AG09319 (cell line): ENCODE data around the gene KNOP1.

Source experiments
- DNase-seq: peaks from one replicate; pipeline ENCODE4 v3.0.0-alpha.2; 2010; ENCODE audit warnings: low read depth; ENCODE audit errors: extremely low read depth
- TF ChIP-seq, protein P1 (sequence below): IDR thresholded peaks from 2 replicates; pipeline ENCODE4 v1.5.1; 2011; ENCODE audit warnings: low read depth, mild to moderate bottlenecking, inconsistent platforms, low read length, moderate library complexity

KNOP1 gene

DNA sequence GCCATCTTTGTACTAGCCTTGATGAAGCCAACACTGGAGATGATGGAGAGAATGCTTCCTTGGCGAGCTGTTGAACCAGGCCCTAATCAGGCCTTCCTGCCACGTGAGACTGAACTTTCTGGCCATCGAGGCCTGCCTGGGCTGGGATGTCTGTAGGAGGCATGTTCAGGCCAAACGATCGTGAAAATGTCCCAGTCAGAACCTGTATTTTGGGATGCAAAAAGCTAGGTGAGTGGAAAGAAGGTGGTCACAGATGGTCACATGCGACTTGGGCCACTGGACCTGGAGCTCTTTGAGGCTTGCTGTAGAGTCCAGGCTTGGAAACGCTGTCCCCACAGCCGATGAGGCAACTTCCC is 12.9 kb downstream of the KNOP1 start:
- no peak for DNase-seq
- TF ChIP-seq, protein P1, sequence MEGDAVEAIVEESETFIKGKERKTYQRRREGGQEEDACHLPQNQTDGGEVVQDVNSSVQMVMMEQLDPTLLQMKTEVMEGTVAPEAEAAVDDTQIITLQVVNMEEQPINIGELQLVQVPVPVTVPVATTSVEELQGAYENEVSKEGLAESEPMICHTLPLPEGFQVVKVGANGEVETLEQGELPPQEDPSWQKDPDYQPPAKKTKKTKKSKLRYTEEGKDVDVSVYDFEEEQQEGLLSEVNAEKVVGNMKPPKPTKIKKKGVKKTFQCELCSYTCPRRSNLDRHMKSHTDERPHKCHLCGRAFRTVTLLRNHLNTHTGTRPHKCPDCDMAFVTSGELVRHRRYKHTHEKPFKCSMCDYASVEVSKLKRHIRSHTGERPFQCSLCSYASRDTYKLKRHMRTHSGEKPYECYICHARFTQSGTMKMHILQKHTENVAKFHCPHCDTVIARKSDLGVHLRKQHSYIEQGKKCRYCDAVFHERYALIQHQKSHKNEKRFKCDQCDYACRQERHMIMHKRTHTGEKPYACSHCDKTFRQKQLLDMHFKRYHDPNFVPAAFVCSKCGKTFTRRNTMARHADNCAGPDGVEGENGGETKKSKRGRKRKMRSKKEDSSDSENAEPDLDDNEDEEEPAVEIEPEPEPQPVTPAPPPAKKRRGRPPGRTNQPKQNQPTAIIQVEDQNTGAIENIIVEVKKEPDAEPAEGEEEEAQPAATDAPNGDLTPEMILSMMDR = no peak

DNA sequence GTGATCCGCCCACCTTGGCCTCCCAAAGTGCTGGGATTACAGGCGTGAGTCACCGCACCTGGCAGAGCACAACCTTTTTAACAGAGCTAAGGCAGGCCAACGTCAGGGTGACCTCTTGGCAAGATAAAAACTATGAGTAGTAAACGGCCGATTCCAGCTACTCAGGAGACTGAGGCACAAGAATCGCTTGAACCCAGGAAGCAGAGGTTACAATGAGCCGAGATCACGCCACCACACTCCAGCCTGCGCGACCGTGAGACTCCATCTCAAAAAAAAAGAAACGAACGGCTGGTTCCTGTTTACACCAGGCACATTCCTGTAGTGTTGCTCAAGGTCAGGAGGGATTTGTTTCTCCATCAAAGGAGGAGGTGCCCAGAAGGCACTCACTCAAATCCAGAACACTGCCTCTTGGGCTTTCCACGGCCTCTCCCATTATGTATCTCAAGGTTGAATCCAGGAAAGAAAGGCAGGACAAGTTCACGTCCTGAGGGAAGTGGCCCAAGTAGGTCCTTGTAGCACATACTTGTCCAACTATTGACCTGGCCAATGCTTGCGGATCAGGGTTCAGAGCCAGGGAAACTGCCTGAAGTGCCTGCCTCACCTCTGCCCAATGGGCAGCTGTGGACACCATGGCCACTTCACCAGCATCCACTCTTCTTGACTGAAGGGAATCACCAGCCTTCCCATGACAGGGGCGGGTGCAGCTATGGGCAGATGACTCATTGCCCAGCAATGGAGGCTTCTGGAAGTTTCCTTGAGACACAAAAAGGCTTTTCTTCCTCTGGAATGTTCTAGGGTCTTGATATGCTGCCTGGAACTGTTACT is 13.5 kb downstream of the KNOP1 start:
- TF ChIP-seq, protein P1 = no peak
- peak; percentile 70 for DNase-seq

GRCh38 chr16:19703172-19703889 is 14.7 kb downstream of the KNOP1 start:
- TF ChIP-seq, protein P1 = no peak
- no peak for DNase-seq

DNA sequence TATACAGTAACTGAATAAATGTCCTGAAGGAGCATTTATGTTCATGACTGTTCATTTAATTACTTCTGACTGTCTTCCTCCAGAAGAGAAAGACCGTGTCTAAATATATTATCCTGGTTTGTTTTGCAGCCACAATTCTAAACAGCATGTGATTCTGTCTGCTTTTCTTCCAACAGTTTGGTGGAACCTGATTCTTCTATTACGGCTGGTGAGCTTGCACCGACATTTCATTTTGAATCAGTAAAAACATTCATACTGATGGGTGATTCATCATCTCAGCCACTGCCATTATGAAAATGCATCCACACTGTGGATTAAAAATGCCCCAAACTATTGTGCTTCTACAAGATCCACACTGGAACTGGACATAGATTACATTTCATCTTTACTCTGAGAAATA is 16.9 kb downstream of the KNOP1 start:
- TF ChIP-seq, protein P1 = no peak
- DNase-seq = peak; percentile 39

- TF ChIP-seq, protein P1 = no peak
Measured at GRCh38 chr16:19700319-19700781, 17.7 kb downstream of the KNOP1 start.

GRCh38 chr16:19699472-19699871 is 18.6 kb downstream of the KNOP1 start:
- TF ChIP-seq, protein P1 = no peak
- DNase-seq = no peak

More at GRCh38 chr16:19700319-19700781, 17.7 kb downstream of the KNOP1 start:
- DNase-seq = peak; percentile 22
